GM12865 (cell line): Measurements from ENCODE around the gene OTOA.
"Not testable (repeated sequence)": the region's sequence is repeated elsewhere in the genome, so short reads cannot be mapped to it uniquely, and the experiment has no call there.

Source experiments
- DNase-seq: peaks from one replicate; pipeline ENCODE4 v3.0.0; 2010; ENCODE audit warnings: low read depth
- H3K4me3 ChIP-seq: 2 replicates; pipeline ENCODE4 v1.5.1; 2011; ENCODE audit warnings: mild to moderate bottlenecking, low read depth, low read length, control low read depth
- CTCF ChIP-seq: IDR thresholded peaks from 2 replicates; pipeline ENCODE4 v1.5.1; 2011; ENCODE audit warnings: low read length, control low read depth, low read depth, inconsistent platforms; ENCODE audit not compliant: insufficient read depth; ENCODE audit errors: missing control alignments

The OTOA gene

GRCh38 chr16:21720533-21720932 is 56.8 kb downstream of the OTOA start:
- H3K4me3 ChIP-seq: no peak overlapping the region
- TF ChIP-seq CTCF: no peak
- peak; percentile 24 for DNase-seq

DNA sequence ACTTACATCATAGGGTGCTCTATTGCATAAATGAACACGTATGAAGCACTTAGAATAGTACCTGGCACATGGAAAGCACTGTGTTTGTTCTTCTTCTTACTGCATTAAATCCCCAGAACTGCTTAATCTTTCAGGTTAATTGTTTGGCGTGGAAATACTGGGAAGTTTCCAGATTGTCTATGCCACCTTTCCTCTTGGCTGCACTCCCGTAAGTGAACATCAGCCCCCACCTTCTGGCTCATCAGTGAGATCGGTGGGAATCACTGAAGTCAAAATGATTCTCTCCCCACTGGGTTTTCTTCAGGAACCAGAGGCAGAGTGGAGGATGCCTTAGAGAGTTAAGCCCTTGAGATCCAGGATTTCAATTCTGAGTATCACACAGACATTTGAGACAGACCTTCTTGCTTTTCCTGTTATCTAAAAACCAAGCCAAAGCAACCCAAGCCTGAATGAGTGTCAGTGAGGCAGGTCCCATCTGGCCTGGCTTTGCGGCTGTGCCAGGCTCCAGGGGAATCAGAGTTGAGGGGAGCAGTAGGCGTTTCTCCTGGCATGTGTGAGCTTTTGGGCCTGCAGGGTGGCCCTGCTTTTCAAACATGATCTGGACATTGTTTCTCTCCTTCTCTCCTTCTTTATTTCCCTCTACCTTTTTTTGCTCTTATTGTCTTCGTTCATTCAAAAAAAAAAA is 59.1 kb downstream of the OTOA start:
- no peak overlapping the region for H3K4me3 ChIP-seq
- no peak for TF ChIP-seq CTCF
- DNase-seq: no peak

DNA sequence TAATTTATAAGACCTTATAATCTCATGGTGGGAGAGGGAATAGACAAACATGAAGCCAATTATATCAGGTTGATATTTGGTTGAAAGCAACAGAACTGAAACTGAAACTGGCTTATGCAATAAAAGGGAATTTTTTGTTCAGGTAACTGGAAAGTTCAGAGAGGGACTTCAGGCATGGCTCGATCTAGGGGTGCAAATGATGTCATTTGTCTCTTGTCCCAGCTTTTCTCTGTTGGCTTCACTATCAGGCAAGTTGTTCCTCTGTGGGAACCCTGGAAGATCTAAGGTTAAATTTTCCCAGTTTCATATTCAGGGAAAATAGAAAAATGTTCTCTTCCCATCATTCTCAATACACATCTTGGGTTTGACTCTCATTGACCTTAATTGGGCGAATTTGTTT is 59.8 kb downstream of the OTOA start:
- no peak overlapping the region for H3K4me3 ChIP-seq
- DNase-seq: no peak
- TF ChIP-seq CTCF: no peak

DNA sequence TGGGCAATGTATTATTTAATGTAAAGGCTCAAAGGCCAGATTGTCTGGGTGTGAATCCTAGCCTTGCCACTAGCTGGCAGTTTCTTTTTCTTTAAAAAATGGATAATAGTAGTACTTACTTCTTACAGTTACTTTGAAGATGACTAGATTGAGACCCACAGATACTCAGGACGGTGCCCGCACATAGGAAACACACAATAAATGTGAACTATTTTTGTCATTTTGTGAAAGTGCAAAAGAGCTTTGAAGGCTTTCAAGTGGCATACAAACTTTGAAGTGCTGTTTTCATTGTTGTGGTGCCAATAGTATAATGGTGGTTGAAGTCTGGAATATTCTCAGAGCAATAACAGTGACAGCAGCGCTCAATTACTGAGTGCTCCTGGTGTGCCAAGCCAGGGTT is 63.6 kb downstream of the OTOA start:
- no peak for TF ChIP-seq CTCF
- H3K4me3 ChIP-seq: no peak overlapping the region
- DNase-seq: peak; percentile 10

GRCh38 chr16:21731233-21731632 is 67.5 kb downstream of the OTOA start:
- not testable (repeated sequence) for H3K4me3 ChIP-seq, DNase-seq

DNA sequence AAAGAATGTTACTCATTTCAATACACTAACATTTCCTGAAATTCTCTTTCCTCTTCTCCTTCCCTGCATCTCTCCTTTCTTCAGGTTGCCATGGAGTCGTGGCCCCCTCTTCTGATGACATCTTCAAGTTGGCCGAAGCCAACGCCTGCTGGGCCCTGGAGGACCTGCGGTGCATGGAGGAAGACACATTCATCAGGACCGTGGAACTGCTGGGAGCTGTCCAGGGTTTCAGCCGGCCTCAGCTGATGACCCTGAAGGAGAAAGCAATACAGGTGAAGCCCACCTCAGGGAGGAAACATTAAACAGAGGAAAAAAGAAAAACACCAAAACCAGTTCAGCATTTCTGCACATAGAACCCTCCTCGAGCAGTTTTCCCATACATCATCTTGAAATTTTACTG is 76.9 kb downstream of the OTOA start:
- not testable (repeated sequence) for H3K4me3 ChIP-seq, DNase-seq

DNA sequence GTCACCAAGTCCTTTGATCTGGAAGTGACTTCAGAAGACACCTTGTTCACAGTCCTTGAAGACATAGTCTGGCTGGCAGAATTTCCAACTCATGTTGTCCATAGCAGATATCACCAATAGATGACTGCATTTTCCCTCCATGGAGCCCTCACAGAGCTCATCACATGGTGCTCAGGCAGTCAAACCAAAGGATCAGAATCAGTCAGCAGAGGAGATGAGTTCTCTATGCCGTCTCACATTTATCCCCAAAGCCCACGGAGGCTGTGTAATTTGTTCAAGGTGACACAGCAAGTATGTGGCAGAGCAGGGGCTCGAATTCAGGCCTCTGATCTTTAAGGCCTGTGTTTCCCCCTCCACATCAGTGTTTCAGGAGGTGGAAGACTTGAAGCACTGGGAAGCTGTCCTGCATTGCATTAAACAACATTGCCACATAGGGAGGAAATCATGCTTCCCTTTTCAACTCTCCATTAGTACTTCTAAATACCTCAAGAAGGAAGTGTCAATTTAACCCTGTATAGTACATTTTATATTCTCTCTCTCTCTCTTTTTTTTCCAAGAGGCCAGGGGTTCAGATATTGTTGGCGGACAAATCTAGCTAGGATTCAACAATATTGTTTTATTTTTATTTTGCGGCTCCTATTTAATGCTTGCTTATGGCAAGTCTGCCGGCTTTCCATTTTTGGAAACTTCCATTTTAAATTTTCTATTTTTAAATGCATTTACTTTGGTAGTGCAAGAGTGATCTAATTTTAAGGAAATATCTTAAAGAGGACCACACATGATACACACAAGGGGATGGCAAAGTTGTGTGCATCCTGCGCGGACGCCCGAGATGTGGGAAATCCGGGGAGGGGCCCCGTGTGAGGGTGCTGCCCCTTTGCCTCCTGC is 92.7 kb downstream of the OTOA start:
- H3K4me3 ChIP-seq, DNase-seq: not testable (repeated sequence)

GRCh38 chr16:21757080-21757671 is 93.4 kb downstream of the OTOA start:
- DNase-seq, H3K4me3 ChIP-seq: not testable (repeated sequence)

DNA sequence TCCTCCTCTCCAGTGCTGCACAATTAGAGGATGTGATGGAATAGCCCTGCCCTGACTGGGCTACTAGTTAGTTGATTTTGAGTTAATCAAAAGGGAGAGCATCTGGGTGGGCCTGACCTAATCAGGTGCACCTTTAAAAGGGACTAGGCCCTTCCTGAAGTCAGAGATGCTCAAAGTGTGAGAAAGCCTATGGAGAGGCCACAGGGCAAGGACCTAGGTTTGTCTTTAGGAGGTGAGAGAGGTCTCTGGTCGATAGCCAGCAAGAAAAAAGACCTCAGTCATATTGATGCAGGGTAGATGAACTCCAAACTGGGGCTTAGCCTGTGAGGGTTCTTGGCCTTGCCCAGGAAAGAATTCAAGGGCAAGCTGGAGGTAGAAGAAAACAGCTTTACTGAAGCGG is 104.5 kb downstream of the OTOA start:
- H3K4me3 ChIP-seq, DNase-seq: not testable (repeated sequence)

DNA sequence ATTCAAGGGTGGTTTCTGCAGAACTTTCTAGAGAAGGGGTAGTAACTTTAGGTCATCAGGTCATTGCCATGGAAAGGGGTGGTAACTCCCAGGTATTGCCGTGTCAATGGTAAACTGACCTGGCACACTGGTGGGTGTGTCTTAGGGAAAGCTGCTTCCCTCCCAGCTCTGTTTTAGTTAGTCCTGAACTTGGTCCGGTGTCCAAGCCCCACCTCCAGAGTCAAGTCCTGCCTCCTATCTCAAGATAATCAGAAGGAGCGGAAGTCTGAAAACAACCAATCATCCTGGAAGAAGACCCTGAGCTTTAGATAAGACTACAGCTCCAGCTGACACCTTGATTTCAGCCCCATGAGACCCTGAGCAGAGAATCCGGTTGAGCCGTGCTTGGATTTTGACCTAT is 105.0 kb downstream of the OTOA start:
- not testable (repeated sequence) for DNase-seq, H3K4me3 ChIP-seq

- DNase-seq, H3K4me3 ChIP-seq: not testable (repeated sequence)
Observed at GRCh38 chr16:21769284-21769683, 105.5 kb downstream of the OTOA start.

GRCh38 chr16:21770584-21770983 is 106.8 kb downstream of the OTOA start:
- not testable (repeated sequence) for DNase-seq, H3K4me3 ChIP-seq

GRCh38 chr16:21772547-21773206 is 108.9 kb downstream of the OTOA start:
- H3K4me3 ChIP-seq, DNase-seq: not testable (repeated sequence)
